Measurements from ENCODE around the gene PDAP1. TPM values are rescaled to one million over a fixed set of nuclear protein-coding genes. Genes with fewer than 3 reads are reported as not detected.

The PDAP1 gene
- total RNA-seq (2022): 155 and 200 TPM in 2 replicates
- Bru-seq, nascent RNA: percentile 92 among the genes with signal in this experiment
- BruChase-seq, experiment 1, labeled RNA remaining after a 6-hour chase: percentile 93 among the genes with signal in this experiment
- BruChase-seq, experiment 2, labeled RNA remaining after a 2-hour chase: percentile 91 among the genes with signal in this experiment
- long read RNA-seq, transcript PDAP1-201 (6 exons, 2,546 nt): major isoform, 14 of 39 reads
- long read RNA-seq, partial matches to known transcripts: 6 of 39 reads
- long read RNA-seq, other reads (novel, unspliced or antisense): 19 of 39 reads

GRCh38 chr7:99408379-99409191 lies at the start of gene PDAP1, which contains the start of gene BUD31:
Gene PDAP1, minus strand, starts transcription at chr7:99408597. Its CDS starts 49 bp downstream, at chr7:99408548.
Gene BUD31, plus strand, starts transcription at chr7:99408969. Its CDS starts 2,124 bp downstream, at chr7:99411093.
- no TSS peak for BruUV-seq (replicated peaks)
- CTCF ChIA-PET: interaction anchor here (0.6 to 1.6 kb wide), 4 partner anchors 10 to 48 kb away, joined by 3 to 6 read pairs (median 4); no protein-coding TSS in a partner anchor

GRCh38 chr7:99457650-99458493 lies 49.5 kb upstream of the PDAP1 start:
- intact Hi-C loops (cut with micrococcal nuclease): no loop called here
- no TSS peak for BruUV-seq (replicated peaks)
- no peak for DNase-seq (ENCODE audit: unreplicated experiment)
- ChIA-PET CTCF (no interaction called here), POLR2A (interaction anchor here (0.7 to 3.0 kb wide), 2 partner anchors 8 to 273 kb away, joined by 3 to 18 read pairs; partner anchors contain the start of gene ATP5MF)
- no peak for TF ChIP-seq CTCF (IDR thresholded peaks at IDR 0.05; ENCODE audit: unreplicated experiment)
- H3K27me3 Mint-ChIP-seq (ENCODE audit: insufficient read depth, unreplicated experiment): no peaks in the 10 kb centered on the region
- peaks cover 68% of the 10 kb centered on the region for H3K36me3 Mint-ChIP-seq (ENCODE audit: insufficient read depth, unreplicated experiment)
- no peaks in the 10 kb centered on the region for H3K9me3 Mint-ChIP-seq (ENCODE audit: unreplicated experiment)
- peaks cover 12% of the 10 kb centered on the region for H3K4me1 Mint-ChIP-seq (ENCODE audit: insufficient read depth, unreplicated experiment)
- no peak overlapping the region for H3K27ac Mint-ChIP-seq (ENCODE audit: low read depth, unreplicated experiment)
- H3K4me3 Mint-ChIP-seq (ENCODE audit: unreplicated experiment): no peak overlapping the region

More at GRCh38 chr7:99408379-99409191, at the start of gene PDAP1, which contains the start of gene BUD31:
- peak within 1 kb of the TSS; percentile 97 for H3K4me3 Mint-ChIP-seq (ENCODE audit: unreplicated experiment)
- intact Hi-C loops (cut with micrococcal nuclease): loop anchor here (2.0 kb wide), 1 partner anchor 30 kb away; no protein-coding TSS in a partner anchor
- TF ChIP-seq CTCF (IDR thresholded peaks at IDR 0.05; ENCODE audit: unreplicated experiment): no peak
- DNase-seq (ENCODE audit: unreplicated experiment): peak; percentile 91
- POLR2A ChIA-PET: interaction anchor here (0.5 to 4.0 kb wide), 45 partner anchors 9 to 1020 kb away, joined by 3 to 46 read pairs (median 5); partner anchors contain the start of genes ARPC1A, ARPC1B, ATP5MF and CPSF4
- peak within 1 kb of the TSS; percentile 98 for H3K27ac Mint-ChIP-seq (ENCODE audit: low read depth, unreplicated experiment)
- H3K4me1 Mint-ChIP-seq (ENCODE audit: insufficient read depth, unreplicated experiment): peaks cover 30% of the 10 kb centered on the region
- H3K27me3 Mint-ChIP-seq (ENCODE audit: insufficient read depth, unreplicated experiment): no peaks in the 10 kb centered on the region
- peaks cover 66% of the 10 kb centered on the region for H3K36me3 Mint-ChIP-seq (ENCODE audit: insufficient read depth, unreplicated experiment)
- no peaks in the 10 kb centered on the region for H3K9me3 Mint-ChIP-seq (ENCODE audit: unreplicated experiment)

- POLR2A ChIA-PET: interaction anchor here (0.7 to 3.0 kb wide), 3 partner anchors 8 to 48 kb away, joined by 3 to 18 read pairs (median 5); partner anchors contain the start of genes ATP5MF, BUD31 and PDAP1
- peaks cover 69% of the 10 kb centered on the region for H3K36me3 Mint-ChIP-seq (ENCODE audit: insufficient read depth, unreplicated experiment)
- no peak overlapping the region for H3K4me3 Mint-ChIP-seq (ENCODE audit: unreplicated experiment)
- CTCF ChIA-PET: no interaction called here
- no peak for DNase-seq (ENCODE audit: unreplicated experiment)
- no TSS peak for BruUV-seq (replicated peaks)
- no peak overlapping the region for H3K27ac Mint-ChIP-seq (ENCODE audit: low read depth, unreplicated experiment)
- intact Hi-C loops (cut with micrococcal nuclease): no loop called here
- no peaks in the 10 kb centered on the region for H3K9me3 Mint-ChIP-seq (ENCODE audit: unreplicated experiment)
- H3K4me1 Mint-ChIP-seq (ENCODE audit: insufficient read depth, unreplicated experiment): peaks cover 12% of the 10 kb centered on the region
- TF ChIP-seq CTCF (IDR thresholded peaks at IDR 0.05; ENCODE audit: unreplicated experiment): no peak
- no peaks in the 10 kb centered on the region for H3K27me3 Mint-ChIP-seq (ENCODE audit: insufficient read depth, unreplicated experiment)
Measured at GRCh38 chr7:99457050-99457649, 48.8 kb upstream of the PDAP1 start.
